H1 (cell line): ENCODE measurements around the gene OR10X1. TPM values are rescaled to one million over a fixed set of nuclear protein-coding genes. Genes with fewer than 3 reads are reported as not detected.

Source experiments
- CTCF ChIA-PET: fragments of 300-600 bp; sonication (Branson Sonifier 250); formaldehyde crosslinking; loops from one replicate; lab custom pipeline; 2021; ENCODE audit not compliant: partially characterized antibody; lab: Charles Lee
- POLR2A ChIA-PET: fragments of 300-600 bp; sonication (Branson Sonifier 250); formaldehyde crosslinking; loops from one replicate; lab custom pipeline; 2021; ENCODE audit warnings: inconsistent platforms; ENCODE audit not compliant: partially characterized antibody; lab: Charles Lee
- DNase-seq, 2 experiments: peaks; one replicate each; pipeline versions ENCODE4 v3.0.0 to v3.0.0-alpha.2; 2010 to 2022; ENCODE audit warnings: low spot score in 2 of 2, low read depth in 1 of 2, mixed read lengths in 1 of 2
- FAIRE-seq: peaks from 2 replicates; lab custom pipeline; 2011; peaks lifted over from hg19 to GRCh38; lab: Jason Lieb, UNC
- H2AFZ ChIP-seq: 2 replicates; pipeline ENCODE4 v1.8.1; 2012; ENCODE audit warnings: low read length, inconsistent platforms
- H2AK5ac ChIP-seq: 2 replicates; pipeline ENCODE4 v1.6.1; 2013; ENCODE audit warnings: low read depth, low read length
- H2BK120ac ChIP-seq: replicated peaks from 2 replicates; pipeline ENCODE3; 2013; ENCODE audit warnings: low read depth, low read length, inconsistent platforms
- H2BK12ac ChIP-seq: 2 replicates; pipeline ENCODE4 v1.6.1; 2013; ENCODE audit warnings: low read depth, low read length
- H2BK15ac ChIP-seq: 2 replicates; pipeline ENCODE4 v1.6.1; 2013; ENCODE audit warnings: low read length
- H2BK20ac ChIP-seq: 2 replicates; pipeline ENCODE4 v1.6.1; 2013; ENCODE audit warnings: low read length
- H2BK5ac ChIP-seq: 2 replicates; pipeline ENCODE4 v1.6.1; 2013; ENCODE audit warnings: low read depth, low read length
- H3K14ac ChIP-seq: 2 replicates; pipeline ENCODE4 v1.6.1; 2013; ENCODE audit warnings: inconsistent platforms; ENCODE audit not compliant: insufficient read length
- H3K18ac ChIP-seq: 2 replicates; pipeline ENCODE4 v1.6.1; 2013; ENCODE audit warnings: low read length; ENCODE audit errors: extremely low read depth
- H3K23ac ChIP-seq: 2 replicates; pipeline ENCODE4 v1.6.1; 2013; ENCODE audit warnings: inconsistent platforms; ENCODE audit not compliant: insufficient read length
- H3K23me2 ChIP-seq: 2 replicates; pipeline ENCODE4 v1.6.1; 2013; ENCODE audit warnings: low read depth, low read length
- H3K27ac ChIP-seq: 2 replicates; pipeline ENCODE4 v1.6.1; 2011; ENCODE audit warnings: low read depth, low read length, inconsistent platforms
- H3K27me3 ChIP-seq, 4 experiments: replicated peaks in 1 of 4; 1 replicate in 1 of 4; 2 replicates in 3 of 4; pipeline versions ENCODE4 v1.6.1 to v1.8.1; 2011 to 2013; ENCODE audit warnings: low read length in 3 of 4, mild to moderate bottlenecking in 3 of 4, inconsistent platforms in 2 of 4, mixed read lengths in 2 of 4, moderate library complexity in 1 of 4; ENCODE audit not compliant: control insufficient read depth in 3 of 4, insufficient read depth in 3 of 4; ENCODE audit errors: extremely low read depth in 1 of 4
- H3K36me3 ChIP-seq, 4 experiments: 2 replicates each; pipeline versions ENCODE4 v1.6.1 to v1.8.1; 2011 to 2013; ENCODE audit warnings: mild to moderate bottlenecking in 4 of 4, low read length in 3 of 4, moderate library complexity in 2 of 4, control low read depth in 1 of 4, inconsistent platforms in 1 of 4; ENCODE audit not compliant: insufficient read depth in 4 of 4, control insufficient read depth in 2 of 4
- H3K4ac ChIP-seq: replicated peaks from 2 replicates; pipeline ENCODE3; 2013; ENCODE audit warnings: low read length, low read depth, mixed read lengths, inconsistent platforms; ENCODE audit not compliant: insufficient read length
- H3K4me1 ChIP-seq, 4 experiments: replicated peaks in 1 of 4; 1 replicate in 1 of 4; 2 replicates in 3 of 4; pipeline versions ENCODE4 v1.6.1 to v1.8.1; 2011 to 2013; ENCODE audit warnings: low read length in 3 of 4, inconsistent platforms in 2 of 4, mixed read lengths in 1 of 4; ENCODE audit not compliant: insufficient read depth in 4 of 4, control insufficient read depth in 3 of 4
- H3K4me2 ChIP-seq, 2 experiments: 2 replicates each; pipeline versions ENCODE4 v1.6.1 to v1.8.1; 2011 to 2013; ENCODE audit warnings: low read depth in 2 of 2, low read length in 2 of 2, control low read depth in 1 of 2, inconsistent platforms in 1 of 2, mild to moderate bottlenecking in 1 of 2; ENCODE audit not compliant: insufficient read depth in 1 of 2
- H3K4me3 ChIP-seq, 4 experiments: fragments of 200-600, 300-600 bp in 1 of 4; sonication (generic), shearing (Covaris generic), sonication (Bioruptor Twin) in 1 of 4; 2 replicates each; pipeline versions ENCODE4 v1.5.1 to v1.8.1; 2011 to 2016; ENCODE audit warnings: low read length in 4 of 4, low read depth in 3 of 4, control low read depth in 2 of 4, inconsistent platforms in 2 of 4, mild to moderate bottlenecking in 2 of 4, mixed read lengths in 1 of 4, moderate library complexity in 1 of 4; ENCODE audit not compliant: insufficient read depth in 2 of 4; ENCODE audit errors: extremely low read depth in 1 of 4
- H3K56ac ChIP-seq: replicated peaks from 2 replicates; pipeline ENCODE3; 2013; ENCODE audit warnings: low read depth, mild to moderate bottlenecking, mixed read lengths, low read length, inconsistent platforms; ENCODE audit not compliant: insufficient read length
- H3K79me1 ChIP-seq: 2 replicates; pipeline ENCODE4 v1.6.1; 2013; ENCODE audit warnings: low read depth, low read length, control low read depth
- H3K79me2 ChIP-seq, 2 experiments: 2 replicates each; pipeline versions ENCODE4 v1.6.1 to v1.8.1; 2012 to 2013; ENCODE audit warnings: low read length in 2 of 2, mild to moderate bottlenecking in 2 of 2, inconsistent platforms in 1 of 2; ENCODE audit not compliant: insufficient read depth in 2 of 2, control insufficient read depth in 1 of 2
- H3K9ac ChIP-seq, 4 experiments: replicated peaks in 1 of 4; 1 replicate in 1 of 4; 2 replicates in 3 of 4; pipeline versions ENCODE4 v1.6.1 to v1.8.1; 2011 to 2013; ENCODE audit warnings: low read depth in 3 of 4, low read length in 3 of 4, control low read depth in 2 of 4, mild to moderate bottlenecking in 2 of 4, moderate library complexity in 2 of 4, inconsistent platforms in 1 of 4; ENCODE audit errors: extremely low read depth in 1 of 4
- H3K9me3 ChIP-seq, 2 experiments: 2 replicates each; pipeline versions ENCODE4 v1.6.1 to v1.8.1; 2012 to 2013; ENCODE audit warnings: mild to moderate bottlenecking in 2 of 2, moderate library complexity in 2 of 2, control low read depth in 1 of 2, inconsistent platforms in 1 of 2, low read depth in 1 of 2, low read length in 1 of 2, mixed read lengths in 1 of 2; ENCODE audit not compliant: insufficient read depth in 2 of 2
- H4K20me1 ChIP-seq, 2 experiments: replicated peaks in 1 of 2; 2 replicates each; pipeline versions ENCODE3 to v1.8.1; 2011 to 2013; ENCODE audit warnings: inconsistent platforms in 2 of 2, low read length in 2 of 2, mild to moderate bottlenecking in 1 of 2; ENCODE audit not compliant: insufficient read depth in 2 of 2, control insufficient read depth in 1 of 2
- H4K5ac ChIP-seq: 2 replicates; pipeline ENCODE4 v1.6.1; 2013; ENCODE audit warnings: low read length, low read depth, mixed read lengths, inconsistent platforms; ENCODE audit not compliant: insufficient read length
- H4K8ac ChIP-seq: 2 replicates; pipeline ENCODE4 v1.8.0; 2013; ENCODE audit warnings: mild to moderate bottlenecking, moderate library complexity, low read length, inconsistent platforms; ENCODE audit not compliant: insufficient read depth; ENCODE audit errors: extremely low read depth
- H4K91ac ChIP-seq: replicated peaks from 2 replicates; pipeline ENCODE3; 2013; ENCODE audit warnings: low read length, mixed read lengths, inconsistent platforms; ENCODE audit not compliant: insufficient read length
- ATF2 ChIP-seq: IDR thresholded peaks from 2 replicates; pipeline ENCODE4 v1.6.1; 2012; ENCODE audit warnings: low read length, inconsistent platforms
- CBX5 ChIP-seq: fragments of 300-800, 300-1000 bp; sonication (generic); IDR thresholded peaks from 2 replicates; pipeline ENCODE4 v1.7.1; 2016; ENCODE audit warnings: antibody characterized with exemption, low read length, low read depth
- FOSL1 ChIP-seq: IDR thresholded peaks from 2 replicates; pipeline ENCODE4 v1.6.1; 2011; ENCODE audit warnings: mild to moderate bottlenecking, low read depth, low read length, moderate library complexity; ENCODE audit not compliant: insufficient read depth
- HDAC2 ChIP-seq, 2 experiments: fragments of 300-600 bp in 1 of 2; sonication (generic) in 1 of 2; IDR thresholded peaks; 2 replicates each; pipeline ENCODE4 v1.6.1; 2011 to 2012; ENCODE audit warnings: low read depth in 2 of 2, low read length in 2 of 2, mild to moderate bottlenecking in 2 of 2, moderate library complexity in 2 of 2, borderline replicate concordance in 1 of 2, inconsistent platforms in 1 of 2
- KDM4A ChIP-seq: IDR thresholded peaks from one replicate; pipeline ENCODE4 v1.7.1; 2012; ENCODE audit warnings: low read depth, mild to moderate bottlenecking, moderate library complexity, low read length, inconsistent platforms; ENCODE audit not compliant: severe bottlenecking
- NANOG ChIP-seq: IDR thresholded peaks from 2 replicates; pipeline ENCODE4 v1.6.1; 2011; ENCODE audit warnings: low read length, low read depth, mild to moderate bottlenecking, inconsistent platforms; ENCODE audit not compliant: insufficient read depth, poor library complexity, severe bottlenecking
- SIRT6 ChIP-seq: IDR thresholded peaks from one replicate; pipeline ENCODE4 v1.7.1; 2012; ENCODE audit warnings: low read length, inconsistent platforms
- USF2 ChIP-seq: IDR thresholded peaks from 2 replicates; pipeline ENCODE4 v1.6.1; 2011; ENCODE audit warnings: low read length, improper control_type of control experiment
- WGBS, 2 experiments: shearing (Covaris generic) in 1 of 2; methylation state at CpG; one replicate each; pipeline versions ENCODE4 v1.1.6 to v1.1.7; 2013 to 2015; ENCODE audit warnings: low lambda C conversion rate in 2 of 2, mixed read lengths in 2 of 2, inconsistent platforms in 1 of 2, low coverage in 1 of 2, missing lambda C conversion rate in 1 of 2; ENCODE audit not compliant: insufficient replicate concordance in 2 of 2, insufficient coverage in 1 of 2, insufficient read length in 1 of 2; ENCODE audit errors: extremely low coverage in 1 of 2, missing lambda C conversion rate in 1 of 2; 5-methylcytosine and 5-hydroxymethylcytosine counted together
- polyA plus RNA-seq, 7 experiments: library from polyadenylated mRNA; depleted of rRNA in 3 of 7; stranded (reverse) in 5 of 7; unstranded in 2 of 7; fragments of >200 nt in 5 of 7; fragments of 200-250 nt in 2 of 7; gene quantifications; 1 replicate in 5 of 7; 2 replicates in 1 of 7; 4 replicates in 1 of 7; pipeline versions ENCODE4 v1.2.1 to v1.2.3, GENCODE V29; 2011 to 2013; ENCODE audit warnings: missing spikeins in 2 of 7, mixed read lengths in 2 of 7
- total RNA-seq: library from RNA; stranded (reverse); fragmentation: NEBNext Ultra II Directional; extraction: Animal tissue kit (Norgen Biotek cat#: 25700); gene quantifications from 2 replicates; pipeline ENCODE4 v1.2.1, GENCODE V29; 2021

Gene OR10X1
- total and polyA plus RNA-seq, 2 of the 8 experiments (the other 6 are each of a cell fraction or from before 2014, with no cell fraction given), result not detected

GRCh38 chr1:158583962-158584361 lies 4.3 kb upstream of the OR10X1 start:
- Histone ChIP-seq H2BK12ac (no peak overlapping the region), H3K27ac (no peak overlapping the region), H3K23me2 (no peaks in the 10 kb centered on the region), H3K79me1 (no peaks in the 10 kb centered on the region), H2BK5ac (no peak overlapping the region), H3K27me3 (no peaks in the 10 kb centered on the region), H3K9ac (no peak overlapping the region), H2AFZ (no peak overlapping the region), H3K4me2 (no peak overlapping the region), H3K36me3 (no peaks in the 10 kb centered on the region), H3K18ac (no peak overlapping the region), H2BK120ac (no peak overlapping the region), H3K79me2 (no peaks in the 10 kb centered on the region; a peak in 1 of 4 replicates), H3K4me3 (no peak overlapping the region), H2AK5ac (no peak overlapping the region), H3K9me3 (no peaks in the 10 kb centered on the region), H3K4ac (no peak overlapping the region), H2BK15ac (no peak overlapping the region), H4K8ac (no peak overlapping the region), H4K5ac (no peak overlapping the region), H2BK20ac (no peak overlapping the region), H4K91ac (no peak overlapping the region), H3K14ac (no peak overlapping the region), H3K4me1 (no peaks in the 10 kb centered on the region), H3K23ac (no peak overlapping the region), H3K56ac (no peak overlapping the region), H4K20me1 (no peaks in the 10 kb centered on the region)
- WGBS, 2 experiments, result 95% methylated on average over 4 of the region's 4 CpGs; no CpG with 5 or more reads in 1 of the 2 experiments
- DNase-seq, result no peak
- TF ChIP-seq ATF2, result no peak
- TF ChIP-seq HDAC2 (IDR thresholded peaks at IDR 0.05; ENCODE audit: borderline replicate concordance in 1 of 2, low read depth in 2 of 2, low read length in 2 of 2), result no peak
- no peak for TF ChIP-seq USF2
- no peak for TF ChIP-seq CBX5
- no peak for TF ChIP-seq KDM4A
- TF ChIP-seq FOSL1, result no peak
- TF ChIP-seq SIRT6, result no peak
- TF ChIP-seq NANOG, result no peak
- POLR2A ChIA-PET, result no interaction called here
- no peak for FAIRE-seq
- CTCF ChIA-PET, result interaction anchor here (1.1 kb wide), 1 partner anchor 413 kb away, joined by 3 read pairs; no protein-coding TSS in a partner anchor
